ENCODE measurements around the gene TMEM151B.

Gene TMEM151B

DNA sequence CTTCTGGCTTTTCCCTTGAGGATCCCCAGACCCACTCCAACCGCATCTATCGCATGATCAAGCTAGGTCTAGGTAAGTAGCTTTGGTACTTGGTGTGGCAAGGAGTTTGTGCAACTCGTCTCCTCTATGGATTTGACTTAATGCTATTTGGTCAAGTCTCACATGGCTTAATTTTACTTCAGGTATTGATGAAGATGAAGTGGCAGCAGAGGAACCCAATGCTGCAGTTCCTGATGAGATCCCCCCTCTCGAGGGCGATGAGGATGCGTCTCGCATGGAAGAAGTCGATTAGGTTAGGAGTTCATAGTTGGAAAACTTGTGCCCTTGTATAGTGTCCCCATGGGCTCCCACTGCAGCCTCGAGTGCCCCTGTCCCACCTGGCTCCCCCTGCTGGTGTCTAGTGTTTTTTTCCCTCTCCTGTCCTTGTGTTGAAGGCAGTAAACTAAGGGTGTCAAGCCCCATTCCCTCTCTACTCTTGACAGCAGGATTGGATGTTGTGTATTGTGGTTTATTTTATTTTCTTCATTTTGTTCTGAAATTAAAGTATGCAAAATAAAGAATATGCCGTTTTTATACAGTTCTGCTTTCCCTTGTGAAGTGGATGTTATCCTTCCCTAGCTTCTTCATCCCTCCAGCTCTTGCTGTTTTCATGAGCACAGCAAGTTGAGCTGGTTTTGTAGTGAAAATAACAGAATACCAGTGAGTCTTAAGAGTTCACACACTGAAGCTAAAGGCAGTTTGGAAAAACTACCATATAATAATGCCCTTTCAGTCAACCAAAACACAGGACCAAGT lies 16.7 kb upstream of the TMEM151B start:
- DNase-seq: peak; percentile 84

DNA sequence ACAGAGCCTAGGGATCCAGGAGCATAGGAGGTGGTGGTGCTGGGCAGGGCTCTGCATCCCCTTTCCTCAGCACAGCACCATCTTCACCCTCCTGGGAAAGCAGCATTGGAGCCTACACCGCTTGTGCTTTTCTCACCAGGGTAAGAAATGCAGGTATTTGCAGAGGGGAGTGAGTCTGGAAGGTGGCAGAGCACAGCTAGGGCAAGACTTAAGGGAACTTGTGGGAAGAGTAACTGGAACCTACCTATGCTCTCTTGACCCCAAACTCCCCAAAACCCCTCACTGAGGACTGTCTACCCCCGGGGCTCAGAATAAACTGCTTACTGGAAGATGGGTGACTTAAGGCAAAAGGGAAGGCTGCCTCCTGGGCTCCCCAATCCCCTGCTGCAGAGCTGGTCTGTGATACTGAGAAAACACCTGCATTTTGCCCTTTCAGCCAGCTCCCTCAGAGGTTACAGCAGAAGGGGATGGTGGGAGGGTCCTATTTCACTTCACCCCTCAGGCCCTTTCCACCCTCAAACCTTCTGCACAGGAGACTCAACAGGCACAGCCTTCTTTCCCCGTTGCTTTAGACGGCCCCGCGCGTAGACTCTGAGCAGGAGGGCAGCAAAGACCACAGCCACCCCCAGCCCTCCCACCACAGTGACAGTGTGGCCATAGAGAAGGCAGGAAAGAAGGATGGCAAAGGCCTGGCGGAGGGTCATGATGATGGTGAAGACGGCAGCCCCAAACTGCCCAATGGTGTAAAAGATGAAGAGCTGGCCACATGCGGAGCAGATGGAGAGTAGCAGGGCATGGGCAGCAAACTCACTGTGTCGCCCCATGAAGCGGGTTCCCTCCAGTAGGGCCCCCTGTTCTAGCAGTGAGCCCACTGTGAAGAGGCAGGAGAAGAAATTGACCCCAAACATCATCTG lies 15.8 kb upstream of the TMEM151B start:
- no peak for DNase-seq

DNA sequence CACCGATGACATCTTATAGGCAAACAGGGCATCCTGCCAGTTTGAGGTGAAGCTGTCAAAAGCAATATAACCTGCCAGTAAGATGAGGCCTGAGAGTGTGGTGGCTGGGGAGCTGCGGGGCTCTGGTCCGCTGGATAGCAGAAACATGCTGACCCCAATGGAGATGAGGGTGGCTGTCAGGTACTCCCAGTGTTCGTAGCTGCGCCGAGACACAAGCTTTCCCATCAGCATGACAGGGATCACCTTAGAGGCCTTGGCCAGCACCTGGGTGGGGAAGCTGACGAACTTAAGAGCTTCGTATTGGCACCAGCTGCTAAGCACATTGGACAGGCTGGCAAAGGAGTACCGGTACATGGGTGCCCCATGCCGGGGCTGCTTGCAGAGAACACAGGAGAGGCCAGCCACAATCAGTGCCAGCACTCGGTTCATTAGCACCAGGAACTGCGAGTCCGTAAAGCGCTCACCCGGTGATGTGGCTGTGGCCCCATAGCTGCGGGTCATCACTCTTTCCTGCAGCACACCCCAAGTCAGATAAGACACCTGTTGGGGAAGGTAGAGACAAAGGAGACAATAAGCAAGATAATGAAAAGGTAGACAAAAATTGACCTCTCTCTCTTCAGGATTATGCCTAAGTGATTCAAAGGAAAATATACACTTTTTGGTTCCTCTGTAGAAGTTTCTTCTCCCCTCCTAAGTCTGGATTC lies 15.0 kb upstream of the TMEM151B start:
- DNase-seq: no peak

DNA sequence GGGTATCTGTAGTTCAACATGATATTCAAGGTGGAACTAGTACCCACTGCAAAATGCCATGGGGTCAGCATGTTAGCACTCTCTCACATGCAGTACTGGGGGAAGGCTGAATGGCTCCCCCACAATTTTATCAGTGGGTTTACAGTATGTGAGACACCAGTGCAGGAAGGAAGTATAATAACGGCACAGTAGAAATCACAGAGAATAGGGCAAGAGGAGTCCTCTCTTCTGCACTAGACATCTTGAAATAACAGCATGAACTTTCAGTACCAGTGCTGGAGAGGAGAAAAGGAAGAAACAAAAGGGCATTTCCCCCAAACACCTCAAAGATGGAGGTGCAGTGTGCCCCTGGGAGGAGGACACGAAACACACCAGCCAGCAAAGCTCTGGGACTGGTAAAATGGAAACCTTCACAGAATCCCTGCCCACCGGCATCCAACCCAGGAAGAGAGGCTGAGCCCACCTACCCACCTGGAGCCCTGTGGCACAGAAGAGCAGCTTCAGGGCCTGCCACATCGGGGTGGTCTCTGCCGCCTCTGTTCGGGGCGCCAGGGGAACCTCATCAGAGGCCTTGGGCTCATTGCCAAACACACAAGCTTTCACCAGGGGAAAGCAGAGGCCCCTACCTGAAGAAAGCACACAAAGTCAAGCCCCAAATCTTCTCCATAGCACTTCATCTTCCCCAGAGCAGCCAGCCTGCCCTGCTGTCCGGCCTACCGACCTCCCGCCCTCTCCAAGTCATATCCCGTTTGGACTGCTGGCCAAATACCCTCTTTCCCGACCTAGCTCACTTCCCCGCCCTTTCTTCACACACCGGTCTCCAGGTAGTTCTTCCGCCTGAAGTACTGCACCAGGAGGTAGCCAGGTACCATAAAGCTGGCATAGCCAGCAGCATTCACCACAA lies 14.1 kb upstream of the TMEM151B start:
- DNase-seq: no peak

DNA sequence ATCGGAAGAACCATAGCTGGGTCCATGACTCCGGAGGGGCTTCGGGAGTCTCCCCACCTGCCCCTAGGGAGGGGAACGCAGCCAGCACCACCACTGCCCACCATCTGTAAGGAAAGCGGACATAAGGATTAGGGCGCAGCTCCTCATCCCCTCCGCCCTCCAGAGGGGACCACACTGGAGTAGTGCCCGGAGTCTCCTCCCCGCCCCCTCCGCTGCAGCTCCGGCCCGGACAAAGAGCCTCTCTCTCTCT lies 13.6 kb upstream of the TMEM151B start:
- no peak for DNase-seq

DNA sequence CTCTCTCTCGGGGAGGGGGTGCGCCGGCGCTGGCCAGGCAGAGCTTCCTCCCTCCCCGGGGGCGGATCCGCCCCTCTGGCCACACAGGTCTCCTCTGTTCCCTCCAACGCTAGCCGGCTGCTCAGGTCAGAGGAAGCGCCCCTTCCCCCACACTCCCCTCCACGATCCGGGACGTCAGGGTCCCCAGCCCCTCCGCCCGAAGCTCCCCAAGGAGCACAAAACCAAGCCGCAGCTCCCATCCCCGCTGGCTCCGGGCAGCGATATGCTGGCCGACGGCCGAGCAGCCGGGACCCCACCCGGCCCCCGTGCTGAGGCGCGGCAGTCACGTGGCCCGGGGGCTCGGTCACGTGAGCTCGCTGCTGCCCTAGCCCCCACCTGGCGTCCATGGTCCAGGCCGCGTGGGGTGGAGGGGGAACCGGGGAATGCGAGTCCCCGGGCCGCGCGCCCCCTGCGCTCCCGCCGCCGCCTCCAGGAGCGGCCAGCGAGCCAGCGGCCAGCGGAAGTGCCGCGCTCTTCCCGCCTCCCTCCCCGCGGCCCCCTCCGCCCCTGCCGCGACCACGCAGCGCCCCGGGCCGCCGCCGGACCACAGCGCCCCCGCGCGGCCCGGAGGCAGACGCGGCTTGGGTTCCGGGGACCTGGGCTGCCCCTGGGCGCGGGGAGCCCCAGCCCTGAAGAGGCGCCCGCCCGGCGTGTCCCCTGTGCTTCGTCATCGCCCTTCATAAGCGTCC lies 13.1 kb upstream of the TMEM151B start, which contains the start of gene SLC35B2:
Gene SLC35B2, minus strand, starts transcription at position 504 of the 728 bp plus-strand sequence. Its CDS starts 118 bp downstream, at position 386.
- DNase-seq: peak; percentile 92

DNA sequence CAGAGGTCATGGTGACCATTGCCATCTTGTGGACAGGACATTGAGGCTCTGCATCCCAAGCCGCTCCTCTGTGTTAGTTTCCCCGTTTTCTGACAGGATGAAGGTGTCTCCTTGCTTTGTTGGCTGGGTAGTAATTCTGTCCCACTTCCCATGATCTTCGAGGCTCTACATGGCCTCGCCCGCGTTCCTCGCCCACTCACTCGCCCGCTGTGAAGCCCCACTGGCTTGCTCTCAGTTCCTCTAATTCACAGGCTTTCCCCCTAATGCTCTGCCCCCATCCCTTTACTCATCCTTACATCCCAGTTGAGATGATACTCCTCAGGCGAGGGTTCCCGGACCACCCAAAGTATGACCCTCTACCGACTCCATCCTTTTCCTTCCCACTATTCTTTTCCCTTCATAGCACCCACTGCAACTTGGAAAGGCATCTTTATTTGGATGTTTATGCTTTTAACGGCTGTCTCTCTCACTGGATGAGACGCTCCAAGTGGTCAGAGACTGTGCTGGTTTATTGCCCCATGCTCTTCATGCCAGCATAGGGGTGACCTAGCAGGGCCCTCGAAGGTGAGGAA lies 12.4 kb upstream of the TMEM151B start:
- DNase-seq: no peak

DNA sequence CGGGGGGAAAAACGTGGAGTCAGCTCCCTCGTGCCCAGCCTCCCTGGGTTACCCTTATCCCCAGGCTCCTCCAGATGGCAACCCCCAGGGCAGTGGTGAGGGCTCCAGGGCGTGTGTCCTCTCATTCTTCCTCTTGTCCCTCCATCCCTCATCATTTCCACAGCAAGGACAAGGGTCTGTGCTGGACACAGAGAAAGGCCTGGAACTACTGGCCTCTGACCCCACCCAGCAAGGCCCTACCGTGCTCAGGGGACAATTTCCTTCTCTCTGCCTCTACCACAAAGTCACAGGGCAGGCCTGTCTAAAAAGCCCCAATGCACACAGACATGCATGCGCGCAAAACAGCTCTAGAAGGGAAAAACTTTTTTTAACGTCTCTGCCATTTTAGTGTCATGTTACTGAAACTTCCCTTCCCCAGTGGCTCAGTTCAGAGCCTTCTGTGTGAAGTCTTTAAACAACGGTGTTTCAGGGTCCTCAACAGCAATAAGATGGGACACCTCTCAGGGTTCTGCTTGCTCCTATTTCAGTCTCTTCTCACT lies 11.9 kb upstream of the TMEM151B start:
- DNase-seq: no peak

DNA sequence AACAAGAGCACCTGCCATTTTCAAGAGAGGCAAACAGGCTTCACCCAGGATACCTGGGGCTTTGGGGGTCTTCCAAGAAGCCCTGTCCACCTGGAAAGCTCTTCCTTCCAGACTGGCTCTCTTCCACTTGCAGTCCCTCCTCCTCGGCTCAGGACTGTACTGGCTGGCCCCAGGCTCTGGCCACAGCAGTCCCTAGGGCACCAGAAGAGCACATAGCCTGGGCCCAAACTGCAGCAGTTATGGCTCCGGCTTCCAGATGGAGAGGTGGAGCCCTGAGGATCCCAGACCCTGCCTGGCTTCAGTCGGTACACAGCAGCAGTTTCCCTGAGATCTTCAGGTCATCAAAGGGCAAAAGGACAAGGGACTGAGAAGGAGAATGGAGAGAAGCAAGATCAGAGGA lies 11.3 kb upstream of the TMEM151B start:
- no peak for DNase-seq

DNA sequence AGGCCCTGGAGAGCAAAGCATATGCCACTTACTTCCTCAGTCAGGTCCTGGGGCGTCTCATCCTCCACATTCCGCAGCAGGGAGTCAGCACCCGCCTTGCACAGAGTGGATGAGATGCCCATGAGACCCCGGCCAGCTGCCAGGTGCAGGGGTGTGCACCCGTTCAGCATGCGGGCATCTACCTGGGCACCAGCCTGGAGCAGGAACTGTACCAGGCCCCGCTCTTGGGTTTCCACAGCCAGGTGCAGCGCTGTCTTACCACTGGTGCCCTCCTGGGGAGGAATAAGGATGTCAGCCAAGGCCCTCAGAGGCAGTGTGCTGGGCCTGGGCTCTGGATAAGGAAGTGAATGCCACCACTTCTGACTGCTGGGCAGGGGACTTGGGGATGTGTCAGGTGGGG lies 10.2 kb upstream of the TMEM151B start:
- no peak for DNase-seq

DNA sequence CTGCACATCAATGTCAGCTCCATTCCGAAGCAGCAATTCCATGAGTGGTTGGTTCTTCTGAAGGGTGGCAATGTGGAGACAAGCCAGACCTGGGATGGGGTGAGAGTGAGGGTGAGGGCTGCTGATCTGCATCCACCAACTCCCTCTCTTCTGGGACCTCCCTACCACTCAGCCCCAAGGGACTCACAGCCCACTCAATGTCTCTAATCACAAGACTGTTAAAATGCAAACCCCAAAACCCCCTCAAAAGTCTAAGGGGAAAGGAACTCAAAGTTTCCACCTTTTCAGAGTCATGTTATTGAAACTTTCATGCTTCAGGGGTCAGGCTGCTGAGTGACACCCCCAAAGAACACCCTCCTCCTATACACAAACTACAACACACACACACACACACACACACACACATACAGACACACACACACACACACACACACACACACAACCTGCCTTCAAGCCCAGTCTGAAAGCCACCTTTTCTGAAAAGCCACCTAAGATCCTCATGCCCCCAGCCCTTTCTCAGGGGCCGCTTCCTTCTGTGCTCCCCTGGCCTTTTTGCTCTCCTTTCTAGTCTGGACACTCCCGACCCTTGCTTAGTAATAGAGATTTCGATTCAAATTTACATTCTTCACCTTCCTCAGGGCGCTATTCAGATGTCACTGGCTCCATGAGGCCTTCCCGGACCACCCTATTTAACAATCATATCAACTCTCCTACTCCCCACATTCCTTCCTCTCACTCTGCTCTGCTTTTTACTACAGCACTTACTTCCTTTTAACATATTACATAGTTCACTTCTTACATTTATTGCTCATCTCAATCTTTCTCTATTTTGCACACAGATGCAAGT lies 9.6 kb upstream of the TMEM151B start:
- no peak for DNase-seq

DNA sequence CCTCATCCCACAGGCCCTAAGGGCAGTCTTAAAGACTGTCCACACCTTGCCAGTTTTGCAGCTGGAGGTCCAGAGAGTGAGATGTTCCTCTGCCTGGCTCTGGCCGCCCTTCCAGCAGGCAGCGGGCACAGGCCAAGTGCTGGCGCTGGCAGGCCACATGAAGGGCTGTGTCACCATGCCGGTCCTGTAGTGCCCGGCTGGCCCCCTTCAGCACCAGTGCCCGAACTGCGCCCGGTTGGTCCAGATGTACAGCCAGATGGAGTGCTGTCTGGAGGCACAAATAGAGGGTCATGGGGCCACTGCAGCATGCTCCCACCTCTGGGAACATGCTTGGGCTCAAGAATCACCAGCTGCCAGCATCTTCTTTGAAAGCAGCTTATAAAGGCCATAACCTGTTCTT lies 8.7 kb upstream of the TMEM151B start:
- no peak for DNase-seq

DNA sequence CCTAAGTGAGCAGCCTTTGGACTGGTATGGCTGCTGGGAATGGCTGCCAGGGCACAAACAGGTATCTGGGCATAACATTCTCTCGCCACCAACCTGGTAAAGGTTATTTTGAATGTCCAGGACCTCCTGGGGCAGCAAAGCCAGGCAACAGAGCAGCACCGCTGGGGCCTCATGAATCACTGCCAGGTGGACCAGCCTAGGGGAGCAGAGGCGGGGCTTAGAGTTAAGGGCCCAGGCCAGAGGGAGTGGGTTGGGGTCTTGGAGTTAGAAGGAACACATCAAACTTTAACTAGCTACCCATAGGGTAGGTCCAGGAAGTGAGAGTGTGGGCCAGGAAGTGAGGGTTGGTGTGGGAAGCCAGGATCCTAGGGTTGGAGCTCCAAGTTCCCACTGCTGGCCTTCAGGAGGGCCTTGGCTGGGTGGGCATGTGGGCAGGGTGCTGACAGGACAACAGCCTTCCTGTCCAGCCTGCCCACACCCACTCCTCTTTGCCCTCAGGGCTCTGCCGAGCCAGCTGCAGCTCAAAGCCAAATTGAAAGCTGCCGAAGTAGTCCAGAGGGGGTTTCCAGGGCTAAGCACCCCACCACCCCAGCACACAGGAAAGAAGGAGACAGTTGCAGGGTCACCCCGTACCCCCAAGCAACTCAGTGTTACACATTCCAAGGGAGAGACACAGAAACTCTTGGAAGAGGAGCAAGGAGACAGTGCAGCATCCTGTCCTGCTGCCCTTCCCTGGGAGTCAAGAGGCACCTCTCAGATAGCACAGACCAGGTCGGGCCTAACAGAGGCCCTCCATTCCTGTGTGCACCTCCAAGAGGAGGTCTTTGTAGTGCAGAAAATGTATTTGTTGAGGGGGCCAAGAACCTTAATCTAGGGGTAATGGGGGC lies 7.5 kb upstream of the TMEM151B start:
- DNase-seq: no peak

DNA sequence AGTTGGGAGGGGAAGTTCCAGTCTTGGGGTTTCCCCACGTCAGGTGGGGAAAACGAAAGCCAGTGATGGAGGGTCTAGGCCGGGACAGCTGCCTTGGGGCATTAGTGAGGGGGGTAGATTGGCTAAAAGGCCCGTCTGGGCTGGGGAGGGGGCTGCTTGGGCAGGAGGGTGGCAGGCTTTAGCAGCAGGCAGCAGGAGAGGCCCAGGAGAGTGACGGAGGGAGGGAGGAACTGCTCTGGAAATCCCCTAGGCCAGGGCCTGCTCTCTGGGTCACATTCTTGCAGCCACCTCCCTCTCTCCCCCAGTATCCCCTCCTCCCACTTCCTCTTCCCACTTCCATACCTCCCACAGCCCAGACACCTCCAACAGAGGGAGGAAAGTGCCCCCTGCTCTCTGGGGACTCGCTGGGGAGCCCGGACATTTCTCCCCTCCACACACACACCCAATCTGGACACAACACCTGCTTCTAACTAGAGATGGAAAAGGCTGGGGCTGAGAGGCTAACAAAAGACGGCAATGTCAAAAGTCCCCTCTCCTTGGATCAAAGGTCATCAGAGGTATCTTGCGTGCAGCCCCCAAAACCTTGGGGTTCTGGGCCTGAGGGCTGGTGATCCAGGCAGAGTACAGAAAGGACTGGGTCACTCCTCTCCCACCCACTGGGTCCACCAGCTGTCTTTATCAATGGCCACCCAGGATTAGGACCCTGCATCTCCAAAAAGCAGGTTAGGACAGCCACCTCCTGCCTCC lies 6.7 kb upstream of the TMEM151B start:
- DNase-seq: peak; percentile 62

DNA sequence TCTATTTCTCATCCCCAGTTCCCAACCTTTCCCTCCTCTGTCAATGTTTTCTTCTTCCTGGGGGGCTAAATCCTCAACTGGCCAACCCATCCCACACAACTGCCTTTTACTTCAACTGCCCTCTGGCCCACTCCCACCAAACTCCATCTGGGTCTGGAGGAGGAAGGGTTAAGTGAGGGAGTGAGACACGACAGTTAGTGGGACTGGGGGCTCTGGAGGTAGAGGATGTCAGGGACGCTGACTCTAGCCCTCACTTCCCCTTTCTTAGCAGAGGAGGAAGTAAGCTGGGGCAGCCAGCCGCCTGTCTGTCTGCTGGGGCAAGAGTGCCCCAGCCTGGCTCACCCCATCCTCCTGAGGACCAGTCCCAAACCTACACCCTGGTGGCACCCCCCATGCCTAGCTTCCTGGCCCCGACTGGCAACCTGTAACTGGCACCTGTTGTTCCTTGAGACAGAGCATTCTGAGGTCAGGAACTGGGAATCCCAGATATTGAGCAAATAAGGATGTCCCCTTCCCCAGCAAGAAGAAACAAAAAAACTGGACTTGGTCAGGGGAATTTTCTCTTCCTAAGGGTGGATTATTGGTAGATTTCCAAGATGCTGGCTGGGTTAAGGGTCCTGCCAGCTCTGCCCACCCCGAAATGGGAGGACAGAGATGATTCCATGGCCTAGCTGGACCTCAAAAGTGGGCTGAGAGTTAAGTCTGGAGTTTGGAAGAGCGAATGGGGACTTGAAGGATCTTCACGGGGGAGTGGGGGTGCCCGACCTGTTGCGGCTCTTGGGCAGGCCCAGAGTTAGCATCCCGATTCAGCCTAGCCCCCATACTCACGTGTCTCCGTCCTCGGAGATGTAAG lies 5.9 kb upstream of the TMEM151B start:
- DNase-seq: peak; percentile 90

DNA sequence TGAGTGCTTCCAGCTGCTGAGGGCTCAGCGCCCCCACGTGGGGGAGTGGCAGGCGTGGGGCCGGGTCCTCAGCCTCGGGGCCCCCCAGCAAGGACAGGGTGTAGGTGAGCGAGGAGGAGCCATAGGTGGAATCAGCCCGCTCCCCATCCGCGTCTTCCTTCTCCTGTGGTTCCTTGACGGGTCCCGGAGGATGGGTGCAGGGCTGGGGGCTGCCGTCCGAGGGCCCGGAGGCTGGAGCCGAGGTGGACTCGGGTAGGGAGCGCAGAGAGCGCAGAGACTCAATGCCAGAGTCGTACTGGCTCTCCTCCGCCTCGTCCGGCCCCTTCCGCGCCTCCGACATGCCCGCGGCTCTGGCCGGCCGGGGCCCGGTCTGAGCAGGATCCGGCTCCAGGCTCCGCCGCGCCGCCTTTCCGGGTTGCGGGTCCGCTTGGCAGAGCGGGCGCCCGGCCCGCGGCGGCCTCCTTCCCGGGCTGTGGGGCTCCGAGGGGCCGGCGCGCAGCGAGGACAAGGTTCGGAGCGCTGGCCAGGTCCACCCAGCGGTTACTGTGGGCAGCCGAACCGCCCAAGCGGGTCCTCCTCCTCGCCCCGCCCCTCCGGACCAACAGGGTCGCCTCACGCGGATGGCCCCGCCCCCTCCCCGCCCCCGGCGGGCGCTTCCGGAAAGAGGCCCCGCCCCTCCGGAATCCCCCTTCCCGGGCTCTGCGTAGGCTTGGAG lies 5.1 kb upstream of the TMEM151B start, which contains the start of gene NFKBIE:
Gene NFKBIE, minus strand, starts transcription at position 545 of the 715 bp plus-strand sequence. Its CDS starts 205 bp downstream, at position 340.
- peak; percentile 96 for DNase-seq

Data from OCI-M1 (cell line).